ENCODE results near the gene UNC45A.
"Not testable (repeated sequence)": the region's sequence is repeated elsewhere in the genome, so short reads cannot be mapped to it uniquely, and the experiment has no call there.

The UNC45A gene

DNA sequence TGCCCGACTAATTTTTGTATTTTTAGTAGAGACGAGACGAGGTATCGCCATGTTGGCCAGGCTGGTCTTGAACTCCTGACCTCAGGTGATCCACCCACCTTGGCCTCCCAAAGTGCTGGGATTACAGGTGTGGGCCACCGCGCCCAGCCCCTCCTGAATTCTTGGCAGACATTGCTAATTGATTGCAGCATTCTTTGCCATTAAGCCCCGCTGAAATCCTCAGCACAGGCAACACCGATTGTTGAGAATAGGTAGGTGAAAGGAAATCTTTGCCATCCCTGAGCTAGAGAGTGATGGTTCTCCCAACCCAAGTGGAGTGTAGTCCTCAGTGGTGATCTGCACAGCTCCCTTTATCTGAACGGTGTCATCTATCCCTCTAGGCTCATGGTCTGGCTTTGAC lies 30.3 kb upstream of the UNC45A start:
- no peak overlapping the region for H3K4me3 ChIP-seq (ENCODE audit: low read depth, low read length)
- no peak for DNase-seq (ENCODE audit: low read depth)
- no peak for TF ChIP-seq CTCF (IDR thresholded peaks at IDR 0.05; ENCODE audit: control insufficient read depth, extremely low read depth, insufficient read depth)

GRCh38 chr15:90905306-90906180 lies 29.5 kb upstream of the UNC45A start:
- no peak for TF ChIP-seq CTCF (IDR thresholded peaks at IDR 0.05; ENCODE audit: control insufficient read depth, extremely low read depth, insufficient read depth)

GRCh38 chr15:90906181-90906849 lies 28.8 kb upstream of the UNC45A start:
- no peak overlapping the region for H3K4me3 ChIP-seq (ENCODE audit: low read depth, low read length)
- no peak for TF ChIP-seq CTCF (IDR thresholded peaks at IDR 0.05; ENCODE audit: control insufficient read depth, extremely low read depth, insufficient read depth)
- no peak for DNase-seq (ENCODE audit: low read depth)

More at GRCh38 chr15:90905306-90906180, 29.5 kb upstream of the UNC45A start:
- no peak overlapping the region for H3K4me3 ChIP-seq (ENCODE audit: low read depth, low read length)
- DNase-seq (ENCODE audit: low read depth) = no peak

- TF ChIP-seq CTCF (IDR thresholded peaks at IDR 0.05; ENCODE audit: control insufficient read depth, extremely low read depth, insufficient read depth) = no peak
- no peak for DNase-seq (ENCODE audit: low read depth)
- no peak overlapping the region for H3K4me3 ChIP-seq (ENCODE audit: low read depth, low read length)
Measured at GRCh38 chr15:90907051-90907660, 27.9 kb upstream of the UNC45A start.

DNA sequence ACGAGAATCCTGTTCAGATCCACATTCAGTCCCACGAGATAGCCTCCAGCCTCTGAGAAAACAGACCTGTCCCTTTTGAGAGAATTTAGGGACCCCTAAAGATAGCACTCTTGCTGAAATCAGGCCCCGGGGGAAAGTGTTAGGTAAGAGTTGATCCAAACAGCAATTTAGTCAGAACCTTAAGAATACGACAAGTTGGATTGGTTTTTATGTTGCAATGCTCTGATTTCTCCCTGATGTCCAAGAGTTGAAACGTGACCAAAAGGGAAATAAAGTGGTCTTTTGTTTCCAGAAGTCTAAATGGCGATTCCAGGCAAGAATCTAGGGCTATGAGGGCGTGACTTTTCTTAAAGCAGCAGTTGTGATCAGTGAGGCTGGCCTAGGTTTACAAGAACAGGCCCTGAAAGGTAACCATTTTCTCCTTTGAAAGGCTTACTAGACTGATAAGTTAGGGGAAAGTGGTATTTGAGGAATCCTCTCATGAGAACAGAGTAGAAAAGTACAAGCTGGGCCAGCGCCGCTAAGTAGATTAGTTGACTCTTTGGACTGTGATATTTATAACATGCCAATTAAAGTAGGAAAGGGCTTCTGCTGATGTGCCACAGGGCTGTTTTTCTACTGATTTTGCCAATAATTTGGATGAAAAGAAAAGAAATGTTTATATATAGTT lies 27.1 kb upstream of the UNC45A start:
- no peak for TF ChIP-seq CTCF (IDR thresholded peaks at IDR 0.05; ENCODE audit: control insufficient read depth, extremely low read depth, insufficient read depth)
- H3K4me3 ChIP-seq (ENCODE audit: low read depth, low read length) = no peak overlapping the region
- DNase-seq (ENCODE audit: low read depth) = no peak

GRCh38 chr15:90909449-90909848 lies 25.6 kb upstream of the UNC45A start:
- not testable (repeated sequence) for DNase-seq (ENCODE audit: low read depth); H3K4me3 ChIP-seq (ENCODE audit: low read depth, low read length)

GRCh38 chr15:90909976-90910375 lies 25.1 kb upstream of the UNC45A start:
- no peak overlapping the region for H3K4me3 ChIP-seq (ENCODE audit: low read depth, low read length)
- TF ChIP-seq CTCF (IDR thresholded peaks at IDR 0.05; ENCODE audit: control insufficient read depth, extremely low read depth, insufficient read depth) = no peak
- no peak for DNase-seq (ENCODE audit: low read depth)
